HL-60/S4 treated with retinoic acid at 250 ng/mL for 4 days and 3 days (cell line): ENCODE data around the gene MCM9.
"Not testable (repeated sequence)": the region's sequence is repeated elsewhere in the genome, so short reads cannot be mapped to it uniquely, and the experiment has no call there.

Experiments used
- in situ Hi-C: fragments of 300-500 bp; cut with MboI; formaldehyde crosslinking; loops from 2 replicates; pipeline ENCODE4 v1.7.0; 2022; ENCODE audit warnings: low sequenced_read_pairs

The MCM9 gene

GRCh38 chr6:118869350-118869749 is 65.6 kb downstream of the MCM9 start:
- in situ Hi-C loops: no loop called here

- in situ Hi-C loops: not testable (repeated sequence)
These were observed 66.1 kb downstream of the MCM9 start for GRCh38 chr6:118868901-118869300.

- in situ Hi-C loops: no loop called here
These were observed 67.8 kb downstream of the MCM9 start for GRCh38 chr6:118867181-118867580.

GRCh38 chr6:118865100-118865391 is 69.9 kb downstream of the MCM9 start:
- in situ Hi-C loops: no loop called here

- in situ Hi-C loops: no loop called here
These were observed 70.4 kb downstream of the MCM9 start for GRCh38 chr6:118864341-118865099.

GRCh38 chr6:118862443-118862842 is 72.5 kb downstream of the MCM9 start:
- in situ Hi-C loops: no loop called here

- in situ Hi-C loops: no loop called here
These were observed 74.1 kb downstream of the MCM9 start for GRCh38 chr6:118860880-118861279.

- in situ Hi-C loops: no loop called here
These were observed 74.6 kb downstream of the MCM9 start for GRCh38 chr6:118860363-118860762.

- in situ Hi-C loops: no loop called here
These were observed 75.4 kb downstream of the MCM9 start for GRCh38 chr6:118859517-118860064.

- in situ Hi-C loops: no loop called here
These were observed 78.7 kb downstream of the MCM9 start for GRCh38 chr6:118856301-118856700.

GRCh38 chr6:118853408-118853807 is 81.6 kb downstream of the MCM9 start:
- in situ Hi-C loops: no loop called here

- in situ Hi-C loops: no loop called here
These were observed 90.0 kb downstream of the MCM9 start for GRCh38 chr6:118844915-118845314.

- in situ Hi-C loops: no loop called here
These were observed 91.1 kb downstream of the MCM9 start for GRCh38 chr6:118843685-118844390.

GRCh38 chr6:118830691-118831090 is 104.3 kb downstream of the MCM9 start:
- in situ Hi-C loops: no loop called here

GRCh38 chr6:118829817-118830478 is 105.0 kb downstream of the MCM9 start:
- in situ Hi-C loops: no loop called here

- in situ Hi-C loops: no loop called here
These were observed 108.9 kb downstream of the MCM9 start for GRCh38 chr6:118826096-118826495.

GRCh38 chr6:118825661-118826060 is 109.3 kb downstream of the MCM9 start:
- in situ Hi-C loops: no loop called here

GRCh38 chr6:118815495-118815894 is 119.5 kb downstream of the MCM9 start:
- in situ Hi-C loops: no loop called here

GRCh38 chr6:118813775-118814174 is 121.2 kb downstream of the MCM9 start:
- in situ Hi-C loops: no loop called here

GRCh38 chr6:118812970-118813369 is 122.0 kb downstream of the MCM9 start:
- in situ Hi-C loops: no loop called here

- in situ Hi-C loops: no loop called here
These were observed 124.4 kb downstream of the MCM9 start for GRCh38 chr6:118810420-118811027.
